Fibroblast of villous mesenchyme (primary cell): Measurements from ENCODE around the gene TNNI3. TPM values are rescaled to one million over a fixed set of nuclear protein-coding genes. Genes with fewer than 3 reads are reported as not detected.

Source experiments
- DNase-seq: peaks from one replicate; pipeline ENCODE4 v3.0.0-alpha.2; 2010; ENCODE audit warnings: low read depth
- H3K4me3 ChIP-seq: 2 replicates; pipeline ENCODE4 v1.5.1; 2011; ENCODE audit warnings: low read depth, mild to moderate bottlenecking, low read length
- CTCF ChIP-seq: IDR thresholded peaks from 2 replicates; pipeline ENCODE4 v1.5.1; 2012; ENCODE audit warnings: low read depth, mild to moderate bottlenecking, low read length; ENCODE audit not compliant: insufficient read depth
- small RNA-seq: library from RNA; depleted of rRNA; stranded (forward); fragments of <200 nt; gene quantifications from one replicate; pipeline ENCODE3, GENCODE V24; 2012
- total RNA-seq: library from RNA; depleted of rRNA; stranded (reverse); fragments of >200 nt; gene quantifications from 2 replicates; pipeline ENCODE4 v1.2.3, GENCODE V29; 2012

Gene TNNI3
- total RNA-seq, 1 donor, result not detected

- no peak for DNase-seq
- no peak for TF ChIP-seq CTCF
Measured at GRCh38 chr19:55103190-55103589, 54.3 kb downstream of the TNNI3 start.

More at GRCh38 chr19:55103190-55103589, 54.3 kb downstream of the TNNI3 start:
- H3K4me3 ChIP-seq, result no peak overlapping the region

Small RNA genes within 50 kb of the gene (small RNA-seq; reads per million reads assigned to genes)
- not detected for gene MIR7975
- not detected for gene RF01210

Other genes starting within 250 kb of the TNNI3 start
- gene NLRP7, start 210.2 kb downstream of the TNNI3 start, total RNA-seq, result not detected in 2 replicates
- gene NLRP2, start 191.4 kb downstream of the TNNI3 start, total RNA-seq, result 0.32 and 1.3 TPM in 2 replicates
- gene GP6, start 119.5 kb downstream of the TNNI3 start, total RNA-seq, result not detected in 2 replicates
- gene RDH13, start 94.6 kb downstream of the TNNI3 start, total RNA-seq, result 9.0 and 9.1 TPM in 2 replicates
- 1.3 and 2.2 TPM in 2 replicates for gene EPS8L1, start 81.9 kb downstream of the TNNI3 start, total RNA-seq
- 49.7 and 69.9 TPM in 2 replicates for gene PPP1R12C, start 40.1 kb downstream of the TNNI3 start, total RNA-seq
- under 0.01 and 0.64 TPM in 2 replicates for gene TNNT1, start 8.5 kb downstream of the TNNI3 start, total RNA-seq
- gene DNAAF3, start 8.9 kb upstream of the TNNI3 start, total RNA-seq, result under 0.01 TPM in 1 of 2 replicates, not detected in the other
- under 0.01 and 0.86 TPM in 2 replicates for gene SYT5, start 22.6 kb upstream of the TNNI3 start, total RNA-seq
- 3.9 and 7.1 TPM in 2 replicates for gene PTPRH, start 51.8 kb upstream of the TNNI3 start, total RNA-seq
- 1.6 and 1.7 TPM in 2 replicates for gene TMEM86B, start 71.0 kb upstream of the TNNI3 start, total RNA-seq
- gene PPP6R1, start 101.3 kb upstream of the TNNI3 start, total RNA-seq, result 35.1 and 38.9 TPM in 2 replicates
- gene HSPBP1, start 122.4 kb upstream of the TNNI3 start, total RNA-seq, result 25.0 and 31.9 TPM in 2 replicates
- 5.6 and 6.1 TPM in 2 replicates for gene BRSK1, start 126.3 kb upstream of the TNNI3 start, total RNA-seq
- gene TMEM150B, start 167.6 kb upstream of the TNNI3 start, total RNA-seq, result not detected in 2 replicates
- 6.9 and 8.7 TPM in 2 replicates for gene KMT5C, start 182.1 kb upstream of the TNNI3 start, total RNA-seq
- under 0.01 TPM in 1 of 2 replicates, not detected in the other for gene COX6B2, start 197.0 kb upstream of the TNNI3 start, total RNA-seq
- gene GARIN5B, start 205.5 kb upstream of the TNNI3 start, total RNA-seq, result not detected in 2 replicates
- gene IL11, start 212.7 kb upstream of the TNNI3 start, total RNA-seq, result 3.0 and 5.2 TPM in 2 replicates
- not detected in 2 replicates for gene TMEM190, start 219.1 kb upstream of the TNNI3 start, total RNA-seq
- gene TMEM238, start 226.6 kb upstream of the TNNI3 start, total RNA-seq, result not detected in 2 replicates
- gene RPL28, start 228.2 kb upstream of the TNNI3 start, total RNA-seq, result 124 and 164 TPM in 2 replicates